ENCODE measurements around the gene EPS15.

The EPS15 gene

GRCh38 chr1:51328279-51328678, 190.8 kb downstream of the EPS15 start (continued):
- TF ChIP-seq ZBTB17 (tag by site-specific recombination; IDR thresholded peaks at IDR 0.05), result no peak

- TF ChIP-seq IKZF3 (tag by site-specific recombination; IDR thresholded peaks at IDR 0.05), result 0 out of 2 replicates have a peak, but pooled peaks have one; percentile 18
- no peak for TF ChIP-seq ZNF768 (tag by site-specific recombination; IDR thresholded peaks at IDR 0.05)
- no peak for TF ChIP-seq ZNF112 (tag by site-specific recombination; IDR thresholded peaks at IDR 0.05)
- TF ChIP-seq HOXC10 (CRISPR knock-in tag; IDR thresholded peaks at IDR 0.05), result no peak
- no peak for TF ChIP-seq ZNF658 (tag by site-specific recombination; IDR thresholded peaks at IDR 0.05)
- POLR2A ChIA-PET, result interaction anchor here (0.7 kb wide), 1 partner anchor 158 kb away, joined by 6 read pairs; no protein-coding TSS in a partner anchor
Observed at GRCh38 chr1:51327386-51327785, 191.7 kb downstream of the EPS15 start.

GRCh38 chr1:51326839-51327238, 192.2 kb downstream of the EPS15 start:
- H3K27ac ChIP-seq (ENCODE audit: extremely low read depth, low read depth, low read length), result no peak overlapping the region
- H3K4me3 ChIP-seq (ENCODE audit: low read depth, low read length), result no peak overlapping the region
- ChIA-PET CTCF (interaction anchor here (1.8 kb wide), 1 partner anchor 30 kb away, joined by 5 read pairs; no protein-coding TSS in a partner anchor), POLR2A (no interaction called here)
- H3K4me1 ChIP-seq (ENCODE audit: control insufficient read depth, insufficient read depth, low read length), result peaks cover 6% of the 10 kb centered on the region; the same call in 1 of the 2 replicates
- TF ChIP-seq REPIN1 (tag by site-specific recombination; IDR thresholded peaks at IDR 0.05; ENCODE audit: low read depth) (no peak), ZNF488 (tag by site-specific recombination; IDR thresholded peaks at IDR 0.05) (no peak), PRDM10 (tag by site-specific recombination; IDR thresholded peaks at IDR 0.05) (no peak), EGR2 (tag by site-specific recombination; IDR thresholded peaks at IDR 0.05; ENCODE audit: low read depth) (peak; percentile 95), ZBTB10 (tag by site-specific recombination; IDR thresholded peaks at IDR 0.05) (no peak), ZBTB21 (tag by site-specific recombination; IDR thresholded peaks at IDR 0.05) (no peak), MZF1 (tag by site-specific recombination; IDR thresholded peaks at IDR 0.05; ENCODE audit: borderline replicate concordance) (no peak), ZNF16 (tag by site-specific recombination; IDR thresholded peaks at IDR 0.05; ENCODE audit: low read depth) (no peak), AEBP2 (tag by site-specific recombination; IDR thresholded peaks at IDR 0.05; ENCODE audit: borderline replicate concordance) (no peak), ZSCAN30 (tag by site-specific recombination; IDR thresholded peaks at IDR 0.05) (no peak), ZNF23 (tag by site-specific recombination; IDR thresholded peaks at IDR 0.05; ENCODE audit: borderline replicate concordance) (no peak), ZFHX2 (tag by site-specific recombination; conservative IDR thresholded peaks at IDR 0.05) (peak; percentile 98), PRDM4 (tag by site-specific recombination; IDR thresholded peaks at IDR 0.05) (no peak)
- H3K36me3 ChIP-seq (ENCODE audit: control insufficient read depth in 2 of 2, insufficient read depth in 1 of 2, low read length in 2 of 2), result no peaks in the 10 kb centered on the region
- no peaks in the 10 kb centered on the region for H3K9me3 ChIP-seq (ENCODE audit: control insufficient read depth, insufficient read depth, low read depth, low read length)

More at GRCh38 chr1:51327386-51327785, 191.7 kb downstream of the EPS15 start:
- CTCF ChIA-PET, result interaction anchor here (1.8 kb wide), 1 partner anchor 31 kb away, joined by 5 read pairs; no protein-coding TSS in a partner anchor
- H3K4me3 ChIP-seq (ENCODE audit: low read depth, low read length), result no peak overlapping the region
- H3K9me3 ChIP-seq (ENCODE audit: control insufficient read depth, insufficient read depth, low read depth, low read length), result no peaks in the 10 kb centered on the region
- peaks cover 6% of the 10 kb centered on the region; the same call in 1 of the 2 replicates for H3K4me1 ChIP-seq (ENCODE audit: control insufficient read depth, insufficient read depth, low read length)
- H3K36me3 ChIP-seq (ENCODE audit: control insufficient read depth in 2 of 2, insufficient read depth in 1 of 2, low read length in 2 of 2), result no peaks in the 10 kb centered on the region
- no peak overlapping the region for H3K27ac ChIP-seq (ENCODE audit: extremely low read depth, low read depth, low read length)
